ENCODE measurements around the gene ZNF638.

ZNF638 gene

GRCh38 chr2:71471276-71471675 is 139.7 kb downstream of the ZNF638 start:
- no peak for TF ChIP-seq ZNF274 (IDR thresholded peaks at IDR 0.05; ENCODE audit: low read depth, low read length)
- H3K4me3 ChIP-seq (ENCODE audit: low read length), result no peak overlapping the region

- no peak overlapping the region for H3K4me3 ChIP-seq (ENCODE audit: low read length)
- no peak for TF ChIP-seq ZNF274 (IDR thresholded peaks at IDR 0.05; ENCODE audit: low read depth, low read length)
These were observed 140.4 kb downstream of the ZNF638 start for GRCh38 chr2:71472019-71472418.

- no peak overlapping the region for H3K4me3 ChIP-seq (ENCODE audit: low read length)
- TF ChIP-seq ZNF274 (IDR thresholded peaks at IDR 0.05; ENCODE audit: low read depth, low read length), result no peak
These were observed 141.9 kb downstream of the ZNF638 start for GRCh38 chr2:71473346-71474031.

- H3K4me3 ChIP-seq (ENCODE audit: low read length), result no peak overlapping the region
- TF ChIP-seq ZNF274 (IDR thresholded peaks at IDR 0.05; ENCODE audit: low read depth, low read length), result no peak
These were observed 142.6 kb downstream of the ZNF638 start for GRCh38 chr2:71474116-71474743.

GRCh38 chr2:71474744-71475397 is 143.3 kb downstream of the ZNF638 start:
- TF ChIP-seq ZNF274 (IDR thresholded peaks at IDR 0.05; ENCODE audit: low read depth, low read length), result no peak
- H3K4me3 ChIP-seq (ENCODE audit: low read length), result no peak overlapping the region

GRCh38 chr2:71476495-71476894 is 144.9 kb downstream of the ZNF638 start:
- no peak for TF ChIP-seq ZNF274 (IDR thresholded peaks at IDR 0.05; ENCODE audit: low read depth, low read length)
- H3K4me3 ChIP-seq (ENCODE audit: low read length), result no peak overlapping the region

GRCh38 chr2:71477231-71477691 is 145.7 kb downstream of the ZNF638 start:
- no peak for TF ChIP-seq ZNF274 (IDR thresholded peaks at IDR 0.05; ENCODE audit: low read depth, low read length)
- H3K4me3 ChIP-seq (ENCODE audit: low read length), result no peak overlapping the region

- no peak for TF ChIP-seq ZNF274 (IDR thresholded peaks at IDR 0.05; ENCODE audit: low read depth, low read length)
- H3K4me3 ChIP-seq (ENCODE audit: low read length), result no peak overlapping the region
These were observed 147.2 kb downstream of the ZNF638 start for GRCh38 chr2:71478806-71479205.

GRCh38 chr2:71479261-71479660 is 147.7 kb downstream of the ZNF638 start:
- no peak for TF ChIP-seq ZNF274 (IDR thresholded peaks at IDR 0.05; ENCODE audit: low read depth, low read length)
- no peak overlapping the region for H3K4me3 ChIP-seq (ENCODE audit: low read length)

- TF ChIP-seq ZNF274 (IDR thresholded peaks at IDR 0.05; ENCODE audit: low read depth, low read length), result no peak
- H3K4me3 ChIP-seq (ENCODE audit: low read length), result no peak overlapping the region
These were observed 149.5 kb downstream of the ZNF638 start for GRCh38 chr2:71481111-71481510.

GRCh38 chr2:71482055-71482454 is 150.5 kb downstream of the ZNF638 start:
- no peak overlapping the region for H3K4me3 ChIP-seq (ENCODE audit: low read length)
- TF ChIP-seq ZNF274 (IDR thresholded peaks at IDR 0.05; ENCODE audit: low read depth, low read length), result no peak

- H3K4me3 ChIP-seq (ENCODE audit: low read length), result no peak overlapping the region
- no peak for TF ChIP-seq ZNF274 (IDR thresholded peaks at IDR 0.05; ENCODE audit: low read depth, low read length)
These were observed 151.7 kb downstream of the ZNF638 start for GRCh38 chr2:71483246-71483645.

GRCh38 chr2:71484354-71484753 is 152.8 kb downstream of the ZNF638 start:
- no peak overlapping the region for H3K4me3 ChIP-seq (ENCODE audit: low read length)
- TF ChIP-seq ZNF274 (IDR thresholded peaks at IDR 0.05; ENCODE audit: low read depth, low read length), result no peak

Data from GM08714 (cell line).